Cerebellar cortex (tissue), 1 donor: ENCODE results near the gene INPP5D.
"Not testable (repeated sequence)": the region's sequence is repeated elsewhere in the genome, so short reads cannot be mapped to it uniquely, and the experiment has no call there.

Source experiments
- DNase-seq: peaks from one replicate; pipeline ENCODE4 v3.0.0-alpha.2; 2015; ENCODE audit warnings: low spot score

Gene INPP5D

GRCh38 chr2:233053928-233054784, 6.0 kb upstream of the INPP5D start:
- peak; percentile 14 for DNase-seq

GRCh38 chr2:233055362-233055761, 4.8 kb upstream of the INPP5D start:
- DNase-seq = no peak

GRCh38 chr2:233056961-233057605, 3.1 kb upstream of the INPP5D start:
- no peak for DNase-seq

GRCh38 chr2:233058717-233059546, 1.2 kb upstream of the INPP5D start:
- DNase-seq = no peak

- no peak for DNase-seq
Observed at GRCh38 chr2:233059547-233059796, 670 bp upstream of the INPP5D start.

GRCh38 chr2:233060501-233060979, 398 bp downstream of the INPP5D start:
- DNase-seq = no peak

- no peak for DNase-seq
Observed at GRCh38 chr2:233060980-233061590, 943 bp downstream of the INPP5D start.

GRCh38 chr2:233061591-233062450, 1.7 kb downstream of the INPP5D start:
- DNase-seq = no peak

- no peak for DNase-seq
Observed at GRCh38 chr2:233062451-233062850, 2.3 kb downstream of the INPP5D start.

GRCh38 chr2:233062946-233063268, 2.8 kb downstream of the INPP5D start:
- no peak for DNase-seq

- no peak for DNase-seq
Observed at GRCh38 chr2:233063269-233063975, 3.3 kb downstream of the INPP5D start.

GRCh38 chr2:233063976-233064411, 3.9 kb downstream of the INPP5D start:
- no peak for DNase-seq

GRCh38 chr2:233064530-233065199, 4.5 kb downstream of the INPP5D start:
- no peak for DNase-seq

GRCh38 chr2:233065200-233065589, 5.1 kb downstream of the INPP5D start:
- not testable (repeated sequence) for DNase-seq

GRCh38 chr2:233065954-233066470, 5.9 kb downstream of the INPP5D start:
- DNase-seq = no peak

- no peak for DNase-seq
Observed at GRCh38 chr2:233068762-233069418, 8.7 kb downstream of the INPP5D start.

GRCh38 chr2:233072838-233073237, 12.7 kb downstream of the INPP5D start:
- DNase-seq = no peak

- DNase-seq = no peak
Observed at GRCh38 chr2:233074106-233074505, 14.0 kb downstream of the INPP5D start.
